SK-N-SH (cell line): ENCODE measurements around the gene TGM6.

Source experiments
- CHD2 ChIP-seq: fragments of 150-350 bp; IDR thresholded peaks from 2 replicates; pipeline ENCODE4 v1.6.1; 2018; ENCODE audit warnings: low read length; ENCODE audit not compliant: partially characterized antibody
- EP300 ChIP-seq, 2 experiments: IDR thresholded peaks; 2 replicates each; pipeline versions ENCODE4 v1.4.0 to v1.6.1; 2012; ENCODE audit warnings: borderline replicate concordance in 1 of 2, low read depth in 1 of 2, low read length in 1 of 2
- EZH2phosphoT487 ChIP-seq: fragments of 200-600 bp; sonication (generic); IDR thresholded peaks from 2 replicates; pipeline ENCODE4 v1.6.1; 2017; ENCODE audit warnings: low read depth, mixed run types, mild to moderate bottlenecking, antibody characterized with exemption, moderate library complexity, borderline replicate concordance
- FOXJ3 ChIP-seq: sonication (generic); formaldehyde crosslinking; IDR thresholded peaks from 2 replicates; pipeline ENCODE4 v1.5.1; 2020; ENCODE audit warnings: mild to moderate bottlenecking, missing genetic modification reagents
- MXI1 ChIP-seq: IDR thresholded peaks from 2 replicates; pipeline ENCODE4 v1.6.1; 2012; ENCODE audit warnings: mild to moderate bottlenecking, low read depth, low read length, improper control_type of control experiment
- NRF1 ChIP-seq: IDR thresholded peaks from 2 replicates; pipeline ENCODE4 v1.6.1; 2012; ENCODE audit warnings: low read depth, mild to moderate bottlenecking, low read length
- POLR2AphosphoS5 ChIP-seq: IDR thresholded peaks from 2 replicates; pipeline ENCODE4 v1.6.1; 2012; ENCODE audit warnings: low read depth, low read length
- RFX5 ChIP-seq: IDR thresholded peaks from 2 replicates; pipeline ENCODE4 v1.6.1; 2012; ENCODE audit warnings: mild to moderate bottlenecking, improper control_type of control experiment, low read length
- SIN3A ChIP-seq: IDR thresholded peaks from 2 replicates; pipeline ENCODE4 v1.6.1; 2012; ENCODE audit warnings: low read depth, mild to moderate bottlenecking, low read length, moderate library complexity, borderline replicate concordance
- TF ChIP-seq, protein P1 (sequence below): IDR thresholded peaks from 2 replicates; pipeline ENCODE4; 2012
- TF ChIP-seq, protein P2 (sequence below): IDR thresholded peaks from 2 replicates; pipeline ENCODE4 v1.4.0; 2012; ENCODE audit warnings: low read depth, borderline replicate concordance
- TF ChIP-seq, protein P3 (sequence below): fragments of 200-600 bp; sonication (generic); IDR thresholded peaks from 2 replicates; pipeline ENCODE4 v1.6.1; 2017; ENCODE audit warnings: antibody characterized with exemption, mild to moderate bottlenecking, moderate library complexity
- TF ChIP-seq, protein P4 (sequence below): fragments of 150-350 bp; IDR thresholded peaks from 2 replicates; pipeline ENCODE4 v1.6.1; 2017; ENCODE audit warnings: antibody characterized with exemption, low read length, low read depth, borderline replicate concordance
- TF ChIP-seq, protein P5 (sequence below): IDR thresholded peaks from 2 replicates; pipeline ENCODE4 v1.4.0; 2012; ENCODE audit warnings: low read depth, borderline replicate concordance

DNA sequence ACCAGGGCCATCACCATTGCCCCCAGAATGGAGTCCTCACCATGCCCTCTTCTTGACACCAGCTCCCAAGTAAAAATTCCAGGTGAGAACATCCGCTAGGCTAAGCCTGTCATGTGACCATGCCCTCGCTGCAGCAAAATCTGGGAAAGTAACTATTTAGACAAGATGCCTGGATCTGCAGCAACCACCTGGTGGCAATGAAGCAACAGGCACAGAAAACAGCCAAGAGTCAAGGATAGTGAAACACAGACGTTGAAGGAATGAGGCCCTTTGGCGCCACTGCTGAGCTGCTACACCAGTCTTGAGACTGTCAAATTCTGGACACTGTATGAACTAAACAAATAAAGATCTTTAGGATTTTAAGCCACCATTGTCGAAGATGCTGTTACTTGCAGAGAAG lies 30.1 kb upstream of the TGM6 start:
- TF ChIP-seq CHD2: no peak
- TF ChIP-seq, protein P1, sequence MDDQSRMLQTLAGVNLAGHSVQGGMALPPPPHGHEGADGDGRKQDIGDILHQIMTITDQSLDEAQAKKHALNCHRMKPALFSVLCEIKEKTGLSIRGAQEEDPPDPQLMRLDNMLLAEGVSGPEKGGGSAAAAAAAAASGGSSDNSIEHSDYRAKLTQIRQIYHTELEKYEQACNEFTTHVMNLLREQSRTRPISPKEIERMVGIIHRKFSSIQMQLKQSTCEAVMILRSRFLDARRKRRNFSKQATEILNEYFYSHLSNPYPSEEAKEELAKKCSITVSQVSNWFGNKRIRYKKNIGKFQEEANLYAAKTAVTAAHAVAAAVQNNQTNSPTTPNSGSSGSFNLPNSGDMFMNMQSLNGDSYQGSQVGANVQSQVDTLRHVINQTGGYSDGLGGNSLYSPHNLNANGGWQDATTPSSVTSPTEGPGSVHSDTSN: no peak
- TF ChIP-seq POLR2AphosphoS5: no peak
- TF ChIP-seq EZH2phosphoT487: no peak
- TF ChIP-seq FOXJ3 (CRISPR knock-in tag): no peak
- no peak for TF ChIP-seq NRF1
- TF ChIP-seq EP300 (IDR thresholded peaks at IDR 0.05; ENCODE audit: borderline replicate concordance in 1 of 2, low read depth in 1 of 2, low read length in 1 of 2): no peak
- TF ChIP-seq, protein P2, sequence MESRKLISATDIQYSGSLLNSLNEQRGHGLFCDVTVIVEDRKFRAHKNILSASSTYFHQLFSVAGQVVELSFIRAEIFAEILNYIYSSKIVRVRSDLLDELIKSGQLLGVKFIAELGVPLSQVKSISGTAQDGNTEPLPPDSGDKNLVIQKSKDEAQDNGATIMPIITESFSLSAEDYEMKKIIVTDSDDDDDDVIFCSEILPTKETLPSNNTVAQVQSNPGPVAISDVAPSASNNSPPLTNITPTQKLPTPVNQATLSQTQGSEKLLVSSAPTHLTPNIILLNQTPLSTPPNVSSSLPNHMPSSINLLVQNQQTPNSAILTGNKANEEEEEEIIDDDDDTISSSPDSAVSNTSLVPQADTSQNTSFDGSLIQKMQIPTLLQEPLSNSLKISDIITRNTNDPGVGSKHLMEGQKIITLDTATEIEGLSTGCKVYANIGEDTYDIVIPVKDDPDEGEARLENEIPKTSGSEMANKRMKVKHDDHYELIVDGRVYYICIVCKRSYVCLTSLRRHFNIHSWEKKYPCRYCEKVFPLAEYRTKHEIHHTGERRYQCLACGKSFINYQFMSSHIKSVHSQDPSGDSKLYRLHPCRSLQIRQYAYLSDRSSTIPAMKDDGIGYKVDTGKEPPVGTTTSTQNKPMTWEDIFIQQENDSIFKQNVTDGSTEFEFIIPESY: no peak
- TF ChIP-seq MXI1: no peak
- TF ChIP-seq, protein P3, sequence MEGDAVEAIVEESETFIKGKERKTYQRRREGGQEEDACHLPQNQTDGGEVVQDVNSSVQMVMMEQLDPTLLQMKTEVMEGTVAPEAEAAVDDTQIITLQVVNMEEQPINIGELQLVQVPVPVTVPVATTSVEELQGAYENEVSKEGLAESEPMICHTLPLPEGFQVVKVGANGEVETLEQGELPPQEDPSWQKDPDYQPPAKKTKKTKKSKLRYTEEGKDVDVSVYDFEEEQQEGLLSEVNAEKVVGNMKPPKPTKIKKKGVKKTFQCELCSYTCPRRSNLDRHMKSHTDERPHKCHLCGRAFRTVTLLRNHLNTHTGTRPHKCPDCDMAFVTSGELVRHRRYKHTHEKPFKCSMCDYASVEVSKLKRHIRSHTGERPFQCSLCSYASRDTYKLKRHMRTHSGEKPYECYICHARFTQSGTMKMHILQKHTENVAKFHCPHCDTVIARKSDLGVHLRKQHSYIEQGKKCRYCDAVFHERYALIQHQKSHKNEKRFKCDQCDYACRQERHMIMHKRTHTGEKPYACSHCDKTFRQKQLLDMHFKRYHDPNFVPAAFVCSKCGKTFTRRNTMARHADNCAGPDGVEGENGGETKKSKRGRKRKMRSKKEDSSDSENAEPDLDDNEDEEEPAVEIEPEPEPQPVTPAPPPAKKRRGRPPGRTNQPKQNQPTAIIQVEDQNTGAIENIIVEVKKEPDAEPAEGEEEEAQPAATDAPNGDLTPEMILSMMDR: no peak
- TF ChIP-seq SIN3A: no peak
- no peak for TF ChIP-seq RFX5
- TF ChIP-seq, protein P4, sequence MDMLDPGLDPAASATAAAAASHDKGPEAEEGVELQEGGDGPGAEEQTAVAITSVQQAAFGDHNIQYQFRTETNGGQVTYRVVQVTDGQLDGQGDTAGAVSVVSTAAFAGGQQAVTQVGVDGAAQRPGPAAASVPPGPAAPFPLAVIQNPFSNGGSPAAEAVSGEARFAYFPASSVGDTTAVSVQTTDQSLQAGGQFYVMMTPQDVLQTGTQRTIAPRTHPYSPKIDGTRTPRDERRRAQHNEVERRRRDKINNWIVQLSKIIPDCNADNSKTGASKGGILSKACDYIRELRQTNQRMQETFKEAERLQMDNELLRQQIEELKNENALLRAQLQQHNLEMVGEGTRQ: no peak
- TF ChIP-seq, protein P5, sequence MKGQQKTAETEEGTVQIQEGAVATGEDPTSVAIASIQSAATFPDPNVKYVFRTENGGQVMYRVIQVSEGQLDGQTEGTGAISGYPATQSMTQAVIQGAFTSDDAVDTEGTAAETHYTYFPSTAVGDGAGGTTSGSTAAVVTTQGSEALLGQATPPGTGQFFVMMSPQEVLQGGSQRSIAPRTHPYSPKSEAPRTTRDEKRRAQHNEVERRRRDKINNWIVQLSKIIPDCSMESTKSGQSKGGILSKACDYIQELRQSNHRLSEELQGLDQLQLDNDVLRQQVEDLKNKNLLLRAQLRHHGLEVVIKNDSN: no peak
